Mesenchymal stem cell (in vitro differentiated cells and primary cell): Measurements from ENCODE around the gene PRDM1.

Experiments used
- DNase-seq: peaks from one replicate; pipeline ENCODE4 v3.0.0-alpha.2; 2013
- H2AFZ ChIP-seq: one replicate; pipeline ENCODE4 v1.6.1; 2013; ENCODE audit warnings: low read depth, mild to moderate bottlenecking, control low read depth, inconsistent platforms, low read length, moderate library complexity
- H2AK5ac ChIP-seq: 2 replicates; pipeline ENCODE4 v1.6.1; 2013; ENCODE audit warnings: low read length, moderate library complexity, mild to moderate bottlenecking, inconsistent platforms; ENCODE audit not compliant: severe bottlenecking
- H2BK120ac ChIP-seq: one replicate; pipeline ENCODE4 v1.6.1; 2013; ENCODE audit warnings: low read depth, mild to moderate bottlenecking, inconsistent platforms, low read length, moderate library complexity
- H2BK12ac ChIP-seq, 2 experiments: one replicate each; pipeline ENCODE4 v1.6.1; 2013; ENCODE audit warnings: inconsistent platforms in 2 of 2, low read length in 2 of 2, mild to moderate bottlenecking in 2 of 2, moderate library complexity in 2 of 2, control low read depth in 1 of 2
- H2BK15ac ChIP-seq: one replicate; pipeline ENCODE4 v1.6.1; 2013; ENCODE audit warnings: mild to moderate bottlenecking, low read depth, inconsistent platforms; ENCODE audit not compliant: poor library complexity, severe bottlenecking
- H2BK5ac ChIP-seq: 2 replicates; pipeline ENCODE4 v1.6.1; 2013; ENCODE audit warnings: low read depth, mild to moderate bottlenecking, low read length, control low read depth, inconsistent platforms; ENCODE audit not compliant: poor library complexity, severe bottlenecking
- H3K14ac ChIP-seq, 2 experiments: one replicate each; pipeline ENCODE4 v1.6.1; 2013; ENCODE audit warnings: inconsistent platforms in 2 of 2, low read length in 2 of 2, control low read depth in 1 of 2, mild to moderate bottlenecking in 1 of 2, moderate library complexity in 1 of 2
- H3K18ac ChIP-seq, 2 experiments: one replicate each; pipeline ENCODE4 v1.6.1; 2013; ENCODE audit warnings: inconsistent platforms in 2 of 2, low read length in 2 of 2, control low read depth in 1 of 2, low read depth in 1 of 2, mild to moderate bottlenecking in 1 of 2
- H3K23ac ChIP-seq, 2 experiments: one replicate each; pipeline ENCODE4 v1.6.1; 2013; ENCODE audit warnings: inconsistent platforms in 2 of 2, low read length in 2 of 2, mild to moderate bottlenecking in 2 of 2, moderate library complexity in 2 of 2, control low read depth in 1 of 2
- H3K27ac ChIP-seq: 2 replicates; pipeline ENCODE4 v1.5.1; 2013; ENCODE audit warnings: mild to moderate bottlenecking, moderate library complexity, low read length, control low read depth, inconsistent platforms; ENCODE audit not compliant: poor library complexity, severe bottlenecking
- H3K27me3 ChIP-seq, 2 experiments: 2 replicates each; pipeline versions ENCODE4 v1.6.1 to v1.7.0; 2013; ENCODE audit warnings: low read length in 2 of 2, mild to moderate bottlenecking in 2 of 2, moderate library complexity in 2 of 2, control low read depth in 1 of 2, inconsistent platforms in 1 of 2; ENCODE audit not compliant: control insufficient read depth in 1 of 2, insufficient read depth in 1 of 2
- H3K36me3 ChIP-seq, 2 experiments: 2 replicates each; pipeline versions ENCODE4 v1.6.1 to v1.7.0; 2013; ENCODE audit warnings: low read length in 2 of 2, control low read depth in 1 of 2, inconsistent platforms in 1 of 2, low read depth in 1 of 2, mild to moderate bottlenecking in 1 of 2; ENCODE audit not compliant: insufficient read depth in 2 of 2, control insufficient read depth in 1 of 2
- H3K4ac ChIP-seq, 2 experiments: one replicate each; pipeline ENCODE4 v1.6.1; 2013; ENCODE audit warnings: inconsistent platforms in 2 of 2, low read length in 2 of 2, mild to moderate bottlenecking in 2 of 2, moderate library complexity in 2 of 2, control low read depth in 1 of 2, low read depth in 1 of 2
- H3K4me1 ChIP-seq: 2 replicates; pipeline ENCODE4 v1.6.1; 2013; ENCODE audit warnings: low read depth, low read length, control low read depth; ENCODE audit not compliant: control insufficient read depth, insufficient read depth
- H3K4me2 ChIP-seq: 2 replicates; pipeline ENCODE4 v1.6.1; 2013; ENCODE audit warnings: low read length, mild to moderate bottlenecking, inconsistent platforms; ENCODE audit not compliant: poor library complexity, severe bottlenecking
- H3K4me3 ChIP-seq, 2 experiments: 2 replicates each; pipeline versions ENCODE4 v1.5.1 to v1.7.0; 2013; ENCODE audit warnings: low read length in 2 of 2, mild to moderate bottlenecking in 2 of 2, control low read depth in 1 of 2, low read depth in 1 of 2; ENCODE audit not compliant: insufficient read depth in 1 of 2
- H3K79me1 ChIP-seq: replicated peaks from 2 replicates; pipeline ENCODE4 v1.6.1; 2013; ENCODE audit warnings: mild to moderate bottlenecking, control low read depth, low read length, inconsistent platforms; ENCODE audit not compliant: poor library complexity, severe bottlenecking
- H3K9ac ChIP-seq: 2 replicates; pipeline ENCODE4 v1.7.0; 2013; ENCODE audit warnings: mild to moderate bottlenecking, low read length, moderate library complexity
- H3K9me3 ChIP-seq: 2 replicates; pipeline ENCODE4 v1.7.0; 2013; ENCODE audit warnings: mild to moderate bottlenecking, low read length; ENCODE audit not compliant: control insufficient read depth
- H4K8ac ChIP-seq: one replicate; pipeline ENCODE4 v1.6.1; 2013; ENCODE audit warnings: inconsistent platforms, mild to moderate bottlenecking, low read length, moderate library complexity
- H4K91ac ChIP-seq: one replicate; pipeline ENCODE4 v1.6.1; 2013; ENCODE audit warnings: mild to moderate bottlenecking, low read length, inconsistent platforms
- WGBS: methylation state at CpG from one replicate; pipeline ENCODE4 v1.1.7; 2013; ENCODE audit warnings: mixed read lengths; 5-methylcytosine and 5-hydroxymethylcytosine counted together

Gene PRDM1

GRCh38 chr6:106134087-106134770 is 48.1 kb downstream of the PRDM1 start:
- Histone ChIP-seq H3K4me1 (peaks cover 7% of the 10 kb centered on the region), H3K9me3 (no peaks in the 10 kb centered on the region), H3K23ac (no peak overlapping the region), H4K8ac (no peak overlapping the region), H3K79me1 (no peaks in the 10 kb centered on the region), H3K9ac (no peak overlapping the region), H2BK12ac (peak overlapping the region; percentile 31 to 43), H2BK15ac (no peak overlapping the region), H2BK5ac (no peak overlapping the region), H3K36me3 (no peaks in the 10 kb centered on the region), H3K4me3 (no peak overlapping the region), H3K27ac (no peak overlapping the region), H3K27me3 (no peaks in the 10 kb centered on the region), H3K4me2 (no peak overlapping the region), H4K91ac (peak overlapping the region; percentile 58), H2AFZ (no peak overlapping the region), H2BK120ac (no peak overlapping the region), H3K18ac (peak overlapping the region in 1 of 2 experiments; percentile 41), H3K14ac (peak overlapping the region in 1 of 2 experiments; percentile 87), H2AK5ac (no peak overlapping the region), H3K4ac (peak overlapping the region in 1 of 2 experiments; percentile 17)
- 91% methylated on average over 16 of the region's 17 CpGs for WGBS
- DNase-seq = no peak

- H3K79me1 ChIP-seq = no peaks in the 10 kb centered on the region
- H2BK12ac ChIP-seq = peak overlapping the region; percentile 3 to 39
- H3K23ac ChIP-seq = no peak overlapping the region
- no peak overlapping the region for H3K27ac ChIP-seq
- peak overlapping the region in 1 of 2 experiments; percentile 17 for H3K4ac ChIP-seq
- H4K91ac ChIP-seq = no peak overlapping the region
- peak overlapping the region in 1 of 2 experiments; percentile 54 for H3K4me3 ChIP-seq
- H3K36me3 ChIP-seq = no peaks in the 10 kb centered on the region
- peak overlapping the region in 1 of 2 experiments; percentile 31 for H3K14ac ChIP-seq
- H3K4me2 ChIP-seq = peak overlapping the region; percentile 36
- peak overlapping the region; percentile 1 for H4K8ac ChIP-seq
- peaks cover 7% of the 10 kb centered on the region for H3K4me1 ChIP-seq
- H3K9ac ChIP-seq = no peak overlapping the region
- H2BK15ac ChIP-seq = peak overlapping the region; percentile 30
- no peak overlapping the region for H2BK5ac ChIP-seq
- H2AFZ ChIP-seq = no peak overlapping the region
- no peaks in the 10 kb centered on the region for H3K9me3 ChIP-seq
- peak overlapping the region; percentile 68 for H2AK5ac ChIP-seq
- no peaks in the 10 kb centered on the region for H3K27me3 ChIP-seq
- DNase-seq = peak; percentile 86
- peak overlapping the region; percentile 53 to 77 for H3K18ac ChIP-seq
- peak overlapping the region; percentile 23 for H2BK120ac ChIP-seq
- 23% methylated on average over 18 of the region's 18 CpGs for WGBS
These were observed 48.9 kb downstream of the PRDM1 start for GRCh38 chr6:106134906-106135634.

- no peak overlapping the region for H3K4ac ChIP-seq
- H3K23ac ChIP-seq = no peak overlapping the region
- WGBS = 97% methylated on average over 14 of the region's 16 CpGs
- no peaks in the 10 kb centered on the region for H3K79me1 ChIP-seq
- H3K4me2 ChIP-seq = no peak overlapping the region
- DNase-seq = no peak
- peak overlapping the region in 1 of 2 experiments; percentile 70 for H2BK12ac ChIP-seq
- H4K8ac ChIP-seq = no peak overlapping the region
- no peak overlapping the region for H3K27ac ChIP-seq
- no peak overlapping the region for H2BK15ac ChIP-seq
- no peak overlapping the region for H2BK120ac ChIP-seq
- no peak overlapping the region for H3K9ac ChIP-seq
- H3K36me3 ChIP-seq = no peaks in the 10 kb centered on the region
- H2AK5ac ChIP-seq = no peak overlapping the region
- no peak overlapping the region for H2BK5ac ChIP-seq
- no peaks in the 10 kb centered on the region for H3K9me3 ChIP-seq
- H3K4me1 ChIP-seq = peaks cover 7% of the 10 kb centered on the region
- no peak overlapping the region for H4K91ac ChIP-seq
- H3K4me3 ChIP-seq = no peak overlapping the region
- no peak overlapping the region for H2AFZ ChIP-seq
- H3K27me3 ChIP-seq = no peaks in the 10 kb centered on the region
- peak overlapping the region in 1 of 2 experiments; percentile 67 for H3K18ac ChIP-seq
- no peak overlapping the region for H3K14ac ChIP-seq
These were observed 49.9 kb downstream of the PRDM1 start for GRCh38 chr6:106135911-106136571.

GRCh38 chr6:106136845-106137244 is 50.7 kb downstream of the PRDM1 start:
- Histone ChIP-seq H3K79me1 (no peaks in the 10 kb centered on the region), H3K27ac (no peak overlapping the region), H3K9ac (no peak overlapping the region), H2BK120ac (no peak overlapping the region), H3K4me1 (peaks cover 7% of the 10 kb centered on the region), H3K36me3 (no peaks in the 10 kb centered on the region), H3K27me3 (no peaks in the 10 kb centered on the region), H4K91ac (no peak overlapping the region), H3K4me3 (no peak overlapping the region), H3K14ac (no peak overlapping the region), H3K23ac (no peak overlapping the region), H2BK5ac (no peak overlapping the region), H3K4ac (no peak overlapping the region), H2BK15ac (no peak overlapping the region), H3K18ac (no peak overlapping the region), H3K4me2 (no peak overlapping the region), H2AFZ (no peak overlapping the region), H2AK5ac (no peak overlapping the region), H4K8ac (no peak overlapping the region), H2BK12ac (no peak overlapping the region), H3K9me3 (no peaks in the 10 kb centered on the region)
- DNase-seq = no peak
- whole genome bisulfite sequencing = 94% methylated on average over 4 of the region's 5 CpGs
